ENCODE data around the gene SIRT4. TPM values are rescaled to one million over a fixed set of nuclear protein-coding genes. Genes with fewer than 3 reads are reported as not detected.

The SIRT4 gene
- total RNA-seq, 4 donors from 2014 or later = 2.5 to 13.2 (median 6.7) TPM

GRCh38 chr12:120337730-120338129 lies 35.6 kb downstream of the SIRT4 start:
- intact Hi-C loops (cut with DNase I; ENCODE audit: low total_unique reads) (no loop called here), in situ Hi-C loops (cut with MboI; ENCODE audit: low sequenced_read_pairs in 4 of 4) (no loop called here)
- Histone ChIP-seq H3K27me3 (no peaks in the 10 kb centered on the region), H3K4me3 (no peak overlapping the region), H3K9me3 (no peaks in the 10 kb centered on the region), H3K27ac (no peak overlapping the region), H3K36me3 (no peaks in the 10 kb centered on the region), H3K4me1 (no peaks in the 10 kb centered on the region)
- no peak for TF ChIP-seq POLR2A (IDR thresholded peaks at IDR 0.05)
- TF ChIP-seq CTCF (IDR thresholded peaks at IDR 0.05 in 4 of 5, conservative IDR thresholded peaks at IDR 0.05 in 1 of 5) = no peak
- ATAC-seq (no peak), DNase-seq (no peak)

GRCh38 chr12:120339256-120339655 lies 37.1 kb downstream of the SIRT4 start:
- Histone ChIP-seq H3K27ac (no peak overlapping the region), H3K27me3 (no peaks in the 10 kb centered on the region), H3K9me3 (no peaks in the 10 kb centered on the region), H3K36me3 (no peaks in the 10 kb centered on the region), H3K4me1 (no peaks in the 10 kb centered on the region), H3K4me3 (no peak overlapping the region)
- DNase-seq = no peak
- intact Hi-C loops (cut with DNase I; ENCODE audit: low total_unique reads) = no loop called here
- ATAC-seq = no peak
- in situ Hi-C loops (cut with MboI; ENCODE audit: low sequenced_read_pairs in 4 of 4) = no loop called here
- no peak for TF ChIP-seq CTCF (IDR thresholded peaks at IDR 0.05 in 4 of 5, conservative IDR thresholded peaks at IDR 0.05 in 1 of 5)
- no peak for TF ChIP-seq POLR2A (IDR thresholded peaks at IDR 0.05)

GRCh38 chr12:120342175-120343038 lies 40.3 kb downstream of the SIRT4 start:
- Histone ChIP-seq H3K4me1 (no peaks in the 10 kb centered on the region), H3K9me3 (no peaks in the 10 kb centered on the region), H3K27ac (no peak overlapping the region), H3K27me3 (no peaks in the 10 kb centered on the region), H3K4me3 (no peak overlapping the region), H3K36me3 (no peaks in the 10 kb centered on the region)
- TF ChIP-seq POLR2A (IDR thresholded peaks at IDR 0.05) (no peak), CTCF (IDR thresholded peaks at IDR 0.05 in 4 of 5, conservative IDR thresholded peaks at IDR 0.05 in 1 of 5) (no peak)
- ATAC-seq (no peak), DNase-seq (no peak)
- intact Hi-C loops (cut with DNase I; ENCODE audit: low total_unique reads) = loop anchor here (5.0 kb wide), 1 partner anchor 80 kb away; no protein-coding TSS in a partner anchor
- in situ Hi-C loops (cut with MboI; ENCODE audit: low sequenced_read_pairs in 4 of 4) = loop anchor here in 1 of 4 donors (10.0 kb wide), 1 partner anchor 82 kb away; no protein-coding TSS in a partner anchor

- Histone ChIP-seq H3K27ac (no peak overlapping the region), H3K36me3 (no peaks in the 10 kb centered on the region), H3K27me3 (no peaks in the 10 kb centered on the region), H3K4me3 (no peak overlapping the region), H3K9me3 (no peaks in the 10 kb centered on the region), H3K4me1 (no peaks in the 10 kb centered on the region)
- ATAC-seq (no peak), DNase-seq (no peak)
- in situ Hi-C loops (cut with MboI; ENCODE audit: low sequenced_read_pairs in 4 of 4) (loop anchor here in 1 of 4 donors (10.0 kb wide), 1 partner anchor 82 kb away; no protein-coding TSS in a partner anchor), intact Hi-C loops (cut with DNase I; ENCODE audit: low total_unique reads) (loop anchor here (5.0 kb wide), 1 partner anchor 79 kb away; no protein-coding TSS in a partner anchor)
- TF ChIP-seq CTCF (IDR thresholded peaks at IDR 0.05 in 4 of 5, conservative IDR thresholded peaks at IDR 0.05 in 1 of 5) (no peak), POLR2A (IDR thresholded peaks at IDR 0.05) (no peak)
Observed at GRCh38 chr12:120343039-120343537, 41.0 kb downstream of the SIRT4 start.

All from gastrocnemius medialis (tissue), 4 donors.